HG02571 (cell line): ENCODE data around the gene SCAMP5.

Experiments used
- ATAC-seq: cut with Tn5 transposase; IDR thresholded peaks from one replicate; pipeline ENCODE4 v1.9.1; 2021; ENCODE audit warnings: mild to moderate bottlenecking, moderate library complexity; ENCODE audit not compliant: unreplicated experiment

SCAMP5 gene

GRCh38 chr15:74976159-74976558 is 19.2 kb upstream of the SCAMP5 start:
- ATAC-seq = no peak

GRCh38 chr15:74977599-74977998 is 17.8 kb upstream of the SCAMP5 start:
- ATAC-seq = no peak

- ATAC-seq = no peak
These were observed 17.3 kb upstream of the SCAMP5 start for GRCh38 chr15:74978077-74978476.

- ATAC-seq = no peak
These were observed 16.9 kb upstream of the SCAMP5 start for GRCh38 chr15:74978503-74978902.

GRCh38 chr15:74982183-74982582 is 13.2 kb upstream of the SCAMP5 start:
- no peak for ATAC-seq

GRCh38 chr15:74983725-74984231 is 11.6 kb upstream of the SCAMP5 start:
- ATAC-seq = no peak

GRCh38 chr15:74988007-74988800 is 7.2 kb upstream of the SCAMP5 start:
- no peak for ATAC-seq

GRCh38 chr15:74989527-74989926 is 5.8 kb upstream of the SCAMP5 start:
- no peak for ATAC-seq

GRCh38 chr15:74992619-74993018 is 2.7 kb upstream of the SCAMP5 start:
- ATAC-seq = no peak

- ATAC-seq = no peak
These were observed 1.1 kb upstream of the SCAMP5 start for GRCh38 chr15:74994236-74994635.

- no peak for ATAC-seq
These were observed 678 bp upstream of the SCAMP5 start for GRCh38 chr15:74994685-74995084.

GRCh38 chr15:74995779-74996765 is 709 bp downstream of the SCAMP5 start:
- no peak for ATAC-seq

- no peak for ATAC-seq
These were observed 1.8 kb downstream of the SCAMP5 start for GRCh38 chr15:74997141-74997540.

GRCh38 chr15:74997543-74997942 is 2.2 kb downstream of the SCAMP5 start:
- no peak for ATAC-seq

- no peak for ATAC-seq
These were observed 5.9 kb downstream of the SCAMP5 start for GRCh38 chr15:75001310-75001709.

- no peak for ATAC-seq
These were observed 7.0 kb downstream of the SCAMP5 start for GRCh38 chr15:75002398-75002797.

GRCh38 chr15:75007216-75007615 is 11.9 kb downstream of the SCAMP5 start:
- no peak for ATAC-seq

- no peak for ATAC-seq
These were observed 12.9 kb downstream of the SCAMP5 start for GRCh38 chr15:75008221-75008625.

GRCh38 chr15:75008629-75009326 is 13.4 kb downstream of the SCAMP5 start:
- peak; percentile 58 for ATAC-seq

GRCh38 chr15:75016431-75016830 is 21.1 kb downstream of the SCAMP5 start:
- no peak for ATAC-seq

- no peak for ATAC-seq
These were observed 24.6 kb downstream of the SCAMP5 start for GRCh38 chr15:75019916-75020315.
